Esophagus squamous epithelium (tissue), 4 donors: ENCODE data around the gene PPFIBP1.

ENCODE experiments used
- POLR2A ChIP-seq, 4 donors: fragments of 450-650 bp; IDR thresholded peaks; one replicate each; pipeline ENCODE4 v1.6.1; 2017; ENCODE audit warnings: antibody characterized with exemption in 4 of 4, mild to moderate bottlenecking in 4 of 4, moderate library complexity in 3 of 4
- TF ChIP-seq, protein P1 (sequence below), 6 experiments: fragments of 450-650 bp in 4 of 6; fragments of 200-600 bp in 2 of 6; sonication (generic) in 2 of 6; IDR thresholded peaks; one replicate each; pipeline ENCODE4 v1.5.1; 2016 to 2019; ENCODE audit warnings: antibody characterized with exemption in 6 of 6, mild to moderate bottlenecking in 4 of 6, moderate library complexity in 4 of 6

DNA sequence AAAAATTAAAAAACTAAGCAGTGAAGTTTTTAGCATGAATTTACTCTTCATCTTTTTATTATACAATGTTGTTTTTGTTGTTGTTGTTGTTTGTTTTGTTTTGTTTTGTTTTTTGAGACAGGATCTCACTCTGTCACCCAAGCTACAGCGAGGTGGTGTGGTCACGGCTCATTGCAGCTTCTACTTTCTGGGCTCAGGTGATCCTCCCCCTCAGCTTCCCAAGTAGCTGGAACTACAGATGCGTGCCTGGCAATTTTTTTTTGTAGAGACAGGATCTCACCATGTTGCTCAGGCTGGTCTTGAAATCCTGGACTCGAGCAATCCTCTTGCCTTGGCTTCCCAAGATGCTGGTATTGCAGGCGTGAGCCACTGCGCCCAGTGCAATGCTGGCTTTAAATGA lies 11.3 kb downstream of the PPFIBP1 start:
- TF ChIP-seq, protein P1, sequence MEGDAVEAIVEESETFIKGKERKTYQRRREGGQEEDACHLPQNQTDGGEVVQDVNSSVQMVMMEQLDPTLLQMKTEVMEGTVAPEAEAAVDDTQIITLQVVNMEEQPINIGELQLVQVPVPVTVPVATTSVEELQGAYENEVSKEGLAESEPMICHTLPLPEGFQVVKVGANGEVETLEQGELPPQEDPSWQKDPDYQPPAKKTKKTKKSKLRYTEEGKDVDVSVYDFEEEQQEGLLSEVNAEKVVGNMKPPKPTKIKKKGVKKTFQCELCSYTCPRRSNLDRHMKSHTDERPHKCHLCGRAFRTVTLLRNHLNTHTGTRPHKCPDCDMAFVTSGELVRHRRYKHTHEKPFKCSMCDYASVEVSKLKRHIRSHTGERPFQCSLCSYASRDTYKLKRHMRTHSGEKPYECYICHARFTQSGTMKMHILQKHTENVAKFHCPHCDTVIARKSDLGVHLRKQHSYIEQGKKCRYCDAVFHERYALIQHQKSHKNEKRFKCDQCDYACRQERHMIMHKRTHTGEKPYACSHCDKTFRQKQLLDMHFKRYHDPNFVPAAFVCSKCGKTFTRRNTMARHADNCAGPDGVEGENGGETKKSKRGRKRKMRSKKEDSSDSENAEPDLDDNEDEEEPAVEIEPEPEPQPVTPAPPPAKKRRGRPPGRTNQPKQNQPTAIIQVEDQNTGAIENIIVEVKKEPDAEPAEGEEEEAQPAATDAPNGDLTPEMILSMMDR (IDR thresholded peaks at IDR 0.05): no peak
- TF ChIP-seq POLR2A (IDR thresholded peaks at IDR 0.05): no peak
